ENCODE measurements around the gene BANF1.

DNA sequence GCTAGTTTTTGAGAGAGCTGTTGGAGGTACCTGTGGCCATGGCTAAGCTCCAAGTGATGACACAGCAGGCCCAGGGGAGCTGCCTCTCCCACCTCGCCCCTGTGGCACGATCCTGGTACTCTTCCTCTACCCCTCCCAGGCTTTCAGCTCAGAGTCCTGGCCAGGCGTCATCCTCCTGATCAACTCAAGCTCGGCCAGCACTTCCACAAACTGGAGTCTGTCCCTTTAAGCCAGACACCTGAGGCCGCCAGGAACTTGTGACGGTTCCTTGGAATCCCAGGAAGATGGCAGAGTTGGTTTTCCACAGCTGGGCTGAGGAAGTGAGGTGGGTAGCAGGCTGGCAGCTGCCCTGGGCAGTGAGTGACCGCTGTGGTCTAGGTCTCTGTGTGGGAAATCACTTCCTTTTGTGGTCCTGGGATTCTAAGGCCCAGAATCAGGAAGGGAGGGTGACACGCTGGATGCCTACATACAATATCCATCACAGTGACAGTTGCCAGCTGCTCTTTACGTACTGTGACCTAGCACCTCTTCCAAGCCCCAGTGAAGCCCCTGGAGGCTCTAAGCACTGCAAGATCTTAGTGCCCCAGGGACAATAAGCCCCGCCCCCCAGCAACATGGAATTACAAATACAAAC, 6.3 kb downstream of the BANF1 start:
- TF ChIP-seq EZH2phosphoT487 (IDR thresholded peaks at IDR 0.05; ENCODE audit: insufficient read depth, low read depth) (no peak), EZH2 (IDR thresholded peaks at IDR 0.05; ENCODE audit: insufficient read depth, poor library complexity, severe bottlenecking) (no peak)

All from GM23248 (cell line).